Superior temporal gyrus (tissue), 1 donor: ENCODE data around the gene ZNF155.

Source experiments
- DNase-seq: peaks from one replicate; pipeline ENCODE4 v3.0.0-alpha.2; 2016; ENCODE audit errors: extremely low spot score

Gene ZNF155

GRCh38 chr19:44003461-44004009 lies 19.5 kb downstream of the ZNF155 start:
- DNase-seq: no peak

GRCh38 chr19:44005973-44006372 lies 22.0 kb downstream of the ZNF155 start:
- DNase-seq: no peak

GRCh38 chr19:44007473-44007872 lies 23.5 kb downstream of the ZNF155 start:
- no peak for DNase-seq

- no peak for DNase-seq
These were observed 26.5 kb downstream of the ZNF155 start for GRCh38 chr19:44010468-44010867.

- DNase-seq: no peak
These were observed 35.5 kb downstream of the ZNF155 start for GRCh38 chr19:44019498-44019897.

- DNase-seq: no peak
These were observed 37.2 kb downstream of the ZNF155 start for GRCh38 chr19:44021221-44021620.

GRCh38 chr19:44024900-44025216 lies 40.9 kb downstream of the ZNF155 start:
- DNase-seq: no peak

GRCh38 chr19:44025217-44025936 lies 41.4 kb downstream of the ZNF155 start, which contains the start of gene ZNF222:
TSS of gene ZNF222 (plus strand) at chr19:44025379. CDS start at chr19:44025437, 58 bp downstream.
- peak; percentile 95 for DNase-seq

GRCh38 chr19:44026622-44027021 lies 42.6 kb downstream of the ZNF155 start:
- no peak for DNase-seq

- no peak for DNase-seq
These were observed 48.1 kb downstream of the ZNF155 start for GRCh38 chr19:44032001-44032610.

- no peak for DNase-seq
These were observed 58.2 kb downstream of the ZNF155 start for GRCh38 chr19:44042147-44042546.
